ENCODE measurements around the gene YWHAH.

Gene YWHAH

DNA sequence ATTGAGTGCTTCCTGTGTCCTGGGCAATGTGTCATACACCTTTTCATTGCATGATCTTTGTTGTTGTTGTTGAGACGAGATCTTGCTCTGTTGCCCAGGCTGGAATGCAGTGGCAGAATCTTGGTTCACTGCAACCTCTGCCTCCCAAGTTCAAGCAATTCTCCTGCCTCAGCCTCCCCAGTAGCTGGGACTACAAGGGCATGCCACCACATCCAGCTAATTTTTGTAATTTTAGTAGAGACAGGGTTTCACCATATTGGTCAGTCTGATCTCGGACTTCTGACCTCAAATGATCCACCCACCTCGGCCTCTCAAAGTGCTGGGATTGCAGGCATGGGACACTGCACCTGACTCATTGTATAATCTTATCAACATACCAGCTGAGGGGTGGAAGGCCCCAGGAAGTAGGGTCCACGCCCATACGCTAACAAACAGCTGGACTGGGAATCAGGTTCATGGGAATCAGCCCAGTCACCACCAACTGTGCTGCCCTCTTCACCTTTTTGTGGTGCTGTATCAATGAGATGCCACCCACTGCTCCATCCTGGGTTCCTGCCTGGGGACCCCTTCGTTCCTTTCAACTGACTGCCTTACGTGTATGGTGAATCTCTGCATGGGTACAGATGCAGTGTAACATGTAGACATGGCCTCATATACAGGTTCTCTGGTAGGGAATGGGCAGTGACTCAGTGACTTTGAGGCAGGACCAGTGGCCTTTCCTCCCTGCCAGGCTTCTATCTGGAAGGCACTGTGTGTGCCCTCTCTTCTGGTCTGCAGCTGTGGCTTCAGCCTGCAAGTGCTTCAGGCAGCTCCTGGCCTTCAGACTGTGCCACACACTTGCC lies 32.5 kb upstream of the YWHAH start:
- DNase-seq (ENCODE audit: low spot score): no peak
- TF ChIP-seq, protein P1, sequence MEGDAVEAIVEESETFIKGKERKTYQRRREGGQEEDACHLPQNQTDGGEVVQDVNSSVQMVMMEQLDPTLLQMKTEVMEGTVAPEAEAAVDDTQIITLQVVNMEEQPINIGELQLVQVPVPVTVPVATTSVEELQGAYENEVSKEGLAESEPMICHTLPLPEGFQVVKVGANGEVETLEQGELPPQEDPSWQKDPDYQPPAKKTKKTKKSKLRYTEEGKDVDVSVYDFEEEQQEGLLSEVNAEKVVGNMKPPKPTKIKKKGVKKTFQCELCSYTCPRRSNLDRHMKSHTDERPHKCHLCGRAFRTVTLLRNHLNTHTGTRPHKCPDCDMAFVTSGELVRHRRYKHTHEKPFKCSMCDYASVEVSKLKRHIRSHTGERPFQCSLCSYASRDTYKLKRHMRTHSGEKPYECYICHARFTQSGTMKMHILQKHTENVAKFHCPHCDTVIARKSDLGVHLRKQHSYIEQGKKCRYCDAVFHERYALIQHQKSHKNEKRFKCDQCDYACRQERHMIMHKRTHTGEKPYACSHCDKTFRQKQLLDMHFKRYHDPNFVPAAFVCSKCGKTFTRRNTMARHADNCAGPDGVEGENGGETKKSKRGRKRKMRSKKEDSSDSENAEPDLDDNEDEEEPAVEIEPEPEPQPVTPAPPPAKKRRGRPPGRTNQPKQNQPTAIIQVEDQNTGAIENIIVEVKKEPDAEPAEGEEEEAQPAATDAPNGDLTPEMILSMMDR (IDR thresholded peaks at IDR 0.05): no peak
- no peak overlapping the region for H3K27ac ChIP-seq

DNA sequence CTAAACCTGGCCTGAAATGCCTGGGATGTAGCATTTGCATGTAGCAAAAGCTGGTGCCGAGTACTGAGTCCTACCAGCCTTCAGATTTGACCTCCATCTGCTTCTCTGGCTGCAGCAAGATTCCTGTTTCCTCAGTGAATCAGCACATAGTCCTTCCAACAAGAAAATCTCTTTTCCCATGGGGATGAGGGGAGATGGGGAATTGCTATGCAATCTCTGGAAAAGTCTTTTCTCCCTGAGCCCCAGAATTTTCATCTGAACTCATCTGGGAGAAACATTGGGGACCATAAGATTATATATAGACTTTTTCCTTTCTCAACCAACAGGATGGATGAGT lies 32.0 kb upstream of the YWHAH start:
- Histone ChIP-seq H3K27ac (no peak overlapping the region), H3K4me3 (no peak overlapping the region)
- TF ChIP-seq, protein P1 (IDR thresholded peaks at IDR 0.05): no peak
- no peak for DNase-seq (ENCODE audit: low spot score)

More for the DNA sequence above, 32.5 kb upstream of the YWHAH start:
- no peak overlapping the region for H3K4me3 ChIP-seq

DNA sequence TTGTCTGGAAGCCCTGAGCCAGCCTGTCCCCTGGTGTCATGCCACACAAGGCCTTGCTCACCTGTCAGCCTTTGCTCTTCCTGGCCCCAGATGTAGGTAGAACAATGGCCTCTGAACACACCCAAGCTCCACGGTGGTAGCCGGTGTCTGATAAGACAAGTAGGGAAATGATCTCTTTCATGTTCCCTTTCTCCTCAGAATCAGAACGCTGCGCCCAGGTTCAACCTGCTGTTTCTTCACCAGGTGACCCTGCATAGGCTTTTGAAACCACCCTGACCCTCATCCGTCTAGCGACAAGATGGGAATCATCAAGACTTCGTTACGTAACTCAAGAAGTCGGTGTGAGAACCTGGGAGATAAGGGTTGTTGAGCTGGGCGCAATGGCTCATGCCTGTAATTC lies 28.7 kb upstream of the YWHAH start:
- no peak overlapping the region for H3K27ac ChIP-seq
- H3K4me3 ChIP-seq: no peak overlapping the region
- TF ChIP-seq, protein P1 (IDR thresholded peaks at IDR 0.05): no peak
- DNase-seq (ENCODE audit: low spot score): no peak

DNA sequence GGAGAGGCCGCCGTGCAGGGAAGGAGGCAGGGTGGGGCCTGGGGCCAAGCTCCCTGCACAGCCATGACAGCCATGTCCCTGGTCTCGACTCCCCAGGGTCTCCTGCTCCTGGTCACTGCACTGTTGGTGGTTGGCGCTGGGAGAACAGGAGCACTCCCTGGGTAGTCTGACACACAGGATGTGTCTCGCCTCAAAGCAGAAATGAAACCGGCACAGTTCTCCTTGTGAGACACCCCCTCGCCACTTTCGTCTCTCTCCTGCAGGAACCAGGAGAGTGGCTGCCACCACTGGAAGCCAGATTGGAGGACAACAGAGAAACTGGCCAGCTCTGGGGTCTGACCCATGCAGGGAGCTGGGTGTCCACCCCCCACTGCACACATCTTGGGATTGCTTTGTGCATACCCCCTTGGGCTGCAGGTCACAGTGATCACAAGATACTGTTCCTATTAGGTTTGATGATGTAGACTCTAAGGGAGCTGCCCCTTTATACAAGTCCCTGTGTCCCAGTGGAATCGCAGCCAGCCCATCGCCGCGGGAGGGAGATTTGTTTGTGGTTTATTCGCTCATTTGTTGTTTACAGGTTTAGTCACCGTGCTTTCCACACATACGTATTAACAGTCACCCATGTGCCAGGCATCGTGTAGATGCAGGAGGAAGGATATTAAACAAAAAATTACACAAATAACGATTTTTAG lies 27.0 kb upstream of the YWHAH start:
- no peak overlapping the region for H3K27ac ChIP-seq
- TF ChIP-seq, protein P1 (IDR thresholded peaks at IDR 0.05): no peak
- DNase-seq (ENCODE audit: low spot score): no peak
- H3K4me3 ChIP-seq: no peak overlapping the region

DNA sequence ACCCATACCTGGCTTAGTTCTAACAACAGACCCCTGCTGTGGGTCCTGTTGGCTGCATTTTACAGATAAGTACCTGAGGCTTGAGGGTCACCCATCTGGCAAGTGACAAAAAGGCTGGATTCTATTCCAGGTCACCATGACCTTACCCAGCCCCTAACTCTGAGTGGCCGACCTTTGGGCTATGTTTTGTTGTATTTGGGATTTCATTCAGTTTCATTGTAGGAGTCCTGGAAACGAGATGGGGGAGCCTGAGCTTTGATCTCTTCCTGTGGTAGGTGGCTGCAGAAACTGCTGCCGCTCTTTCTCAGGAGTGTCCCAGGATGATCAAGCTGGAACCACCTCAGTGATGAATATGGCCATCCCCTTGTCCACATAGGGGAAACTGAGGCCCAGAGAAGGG lies 24.6 kb upstream of the YWHAH start:
- no peak for DNase-seq (ENCODE audit: low spot score)
- H3K4me3 ChIP-seq: no peak overlapping the region
- TF ChIP-seq, protein P1 (IDR thresholded peaks at IDR 0.05): no peak
- no peak overlapping the region for H3K27ac ChIP-seq

DNA sequence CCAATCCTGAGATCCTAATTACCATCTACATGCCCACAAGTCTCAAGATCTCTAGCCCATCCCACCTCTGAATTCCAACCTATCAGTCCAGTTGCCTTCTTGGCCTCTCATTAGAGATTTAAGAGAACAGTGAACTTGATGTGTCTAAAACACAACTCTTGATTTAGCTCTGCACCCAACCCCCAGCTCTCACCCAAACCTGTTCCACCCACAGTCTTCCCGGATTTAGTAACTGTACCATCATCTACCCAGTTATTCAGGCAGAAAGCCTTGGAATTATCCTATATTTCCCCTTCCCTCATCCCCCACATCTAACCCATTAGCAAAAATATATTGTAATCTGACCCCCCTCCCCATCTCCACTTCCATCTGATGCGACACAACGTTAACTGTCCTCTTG lies 24.0 kb upstream of the YWHAH start:
- Histone ChIP-seq H3K4me3 (no peak overlapping the region), H3K27ac (no peak overlapping the region)
- TF ChIP-seq, protein P1 (IDR thresholded peaks at IDR 0.05): no peak
- no peak for DNase-seq (ENCODE audit: low spot score)

DNA sequence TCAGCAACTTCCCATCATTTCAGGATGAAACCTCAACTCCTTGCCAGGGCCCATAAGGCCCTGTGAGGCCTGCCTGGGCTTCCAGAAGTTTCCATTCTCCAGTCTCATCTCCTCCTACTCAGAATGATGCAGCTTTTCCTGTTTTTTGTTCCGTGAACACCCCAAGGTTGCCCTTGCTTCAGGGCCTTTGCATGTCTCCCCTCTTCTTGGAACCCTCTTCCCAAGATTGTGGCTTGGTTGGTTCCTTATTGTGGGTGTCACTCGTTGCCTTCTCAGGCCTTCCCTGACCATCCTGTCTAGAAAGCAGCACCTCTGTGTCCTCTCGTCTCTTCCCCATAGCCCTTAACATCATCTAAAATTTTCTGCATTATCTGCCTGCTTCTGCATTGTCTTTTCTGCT lies 23.2 kb upstream of the YWHAH start:
- no peak for DNase-seq (ENCODE audit: low spot score)
- TF ChIP-seq, protein P1 (IDR thresholded peaks at IDR 0.05): no peak
- Histone ChIP-seq H3K4me3 (no peak overlapping the region), H3K27ac (no peak overlapping the region)

Data from coronary artery (tissue), 2 donors.